Adipocyte (in vitro differentiated cells): ENCODE data around the gene LRIT2.

Experiments used
- DNase-seq: peaks from one replicate; pipeline ENCODE4 v3.0.0-alpha.2; 2015; ENCODE audit warnings: low read depth
- H3K27me3 ChIP-seq: replicated peaks from 2 replicates; pipeline ENCODE4 v1.7.0; 2013; ENCODE audit warnings: mild to moderate bottlenecking, low read length, moderate library complexity; ENCODE audit not compliant: control insufficient read depth, insufficient read depth
- H3K36me3 ChIP-seq: 2 replicates; pipeline ENCODE4 v1.7.0; 2013; ENCODE audit warnings: low read length, mild to moderate bottlenecking, moderate library complexity; ENCODE audit not compliant: control insufficient read depth, insufficient read depth, severe bottlenecking
- H3K4me1 ChIP-seq: 2 replicates; pipeline ENCODE4 v1.7.0; 2013; ENCODE audit warnings: mild to moderate bottlenecking, low read length, moderate library complexity; ENCODE audit not compliant: control insufficient read depth, insufficient read depth
- H3K4me3 ChIP-seq: 2 replicates; pipeline ENCODE4 v1.7.0; 2013; ENCODE audit warnings: mild to moderate bottlenecking, low read length, moderate library complexity
- H3K9ac ChIP-seq: 2 replicates; pipeline ENCODE4 v1.7.0; 2013; ENCODE audit warnings: mild to moderate bottlenecking, low read length, moderate library complexity
- H3K9me3 ChIP-seq: 2 replicates; pipeline ENCODE4 v1.7.0; 2013; ENCODE audit warnings: mild to moderate bottlenecking, low read length, moderate library complexity; ENCODE audit not compliant: control insufficient read depth

LRIT2 gene

DNA sequence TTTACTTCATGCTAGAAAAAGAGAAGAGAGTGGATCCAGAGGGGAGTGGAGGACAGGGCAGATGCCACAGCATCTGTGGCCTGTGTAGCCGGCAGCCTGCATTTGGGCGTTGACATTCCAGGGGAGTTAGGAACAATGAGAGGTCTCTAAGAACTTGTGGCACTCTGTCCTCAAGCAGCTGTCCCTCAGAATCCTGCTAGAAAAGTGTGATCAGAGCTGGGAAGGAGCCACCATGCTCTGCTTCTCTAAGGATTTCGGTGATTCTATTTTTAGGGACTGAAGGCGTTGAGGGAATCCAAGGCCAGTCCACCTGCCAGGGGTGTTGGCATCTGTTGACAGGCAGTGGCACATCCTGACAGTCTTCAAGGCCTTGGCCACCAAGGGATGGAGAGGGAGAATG is 7.6 kb downstream of the LRIT2 start:
- Histone ChIP-seq H3K9me3 (peaks cover 3% of the 10 kb centered on the region), H3K36me3 (no peaks in the 10 kb centered on the region), H3K4me1 (no peaks in the 10 kb centered on the region), H3K27me3 (peaks cover 43% of the 10 kb centered on the region), H3K9ac (no peak overlapping the region), H3K4me3 (no peak overlapping the region)
- DNase-seq, result no peak

DNA sequence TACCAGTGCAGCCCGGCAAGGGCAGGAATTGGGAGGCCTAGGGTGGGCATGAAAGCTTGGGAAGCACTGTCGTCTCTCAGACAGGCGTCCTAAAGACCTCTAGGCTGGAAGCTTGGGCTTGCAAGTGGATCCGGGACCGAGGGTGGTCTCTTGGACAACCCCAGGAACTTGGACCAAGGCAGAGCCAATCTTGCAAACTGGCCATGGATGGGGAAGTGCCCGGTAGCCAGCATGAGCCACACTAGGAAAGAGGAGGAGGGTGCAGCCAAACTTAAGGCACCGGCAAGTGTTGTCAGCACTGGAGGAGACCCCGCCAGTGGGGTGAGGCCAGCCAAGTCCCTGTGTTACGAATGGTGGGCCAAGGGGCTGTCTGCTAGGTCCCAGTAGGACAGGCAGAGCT is 8.5 kb downstream of the LRIT2 start:
- no peak for DNase-seq
- Histone ChIP-seq H3K9ac (no peak overlapping the region), H3K27me3 (peaks cover 42% of the 10 kb centered on the region), H3K36me3 (no peaks in the 10 kb centered on the region), H3K9me3 (peaks cover 3% of the 10 kb centered on the region), H3K4me3 (no peak overlapping the region), H3K4me1 (no peaks in the 10 kb centered on the region)

DNA sequence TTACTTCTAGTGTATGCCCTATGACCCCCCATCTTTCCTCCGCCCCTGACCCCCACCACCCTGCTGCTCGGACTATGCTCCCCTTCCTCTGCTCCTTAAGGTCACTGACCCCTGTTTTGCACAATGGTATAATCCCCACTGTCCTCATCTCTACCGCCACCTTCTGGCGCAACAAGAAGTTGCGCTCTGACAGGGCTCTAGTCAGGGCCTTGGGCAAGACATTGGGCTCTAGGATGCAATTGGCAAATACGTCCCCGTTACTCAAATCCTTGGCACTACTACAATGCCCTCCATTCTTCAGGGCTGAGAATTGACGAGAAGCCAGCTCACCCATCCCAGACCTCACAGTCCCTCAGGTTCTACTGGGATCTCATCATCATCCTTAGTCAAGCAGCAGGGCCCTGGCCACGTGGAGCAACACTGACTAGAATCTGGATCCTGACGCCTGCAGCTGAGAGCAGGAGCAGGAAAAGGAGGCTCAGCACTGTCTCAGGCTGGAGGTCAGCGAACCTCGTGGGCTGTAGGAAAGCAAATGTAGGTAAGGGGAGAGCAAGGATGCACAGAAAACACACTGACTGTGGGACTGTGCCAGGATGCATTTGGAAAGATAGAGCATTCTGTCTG is 10.6 kb downstream of the LRIT2 start:
- no peak for DNase-seq
- Histone ChIP-seq H3K27me3 (peaks cover 47% of the 10 kb centered on the region), H3K9ac (no peak overlapping the region), H3K9me3 (peaks cover 2% of the 10 kb centered on the region), H3K36me3 (no peaks in the 10 kb centered on the region), H3K4me1 (no peaks in the 10 kb centered on the region), H3K4me3 (no peak overlapping the region)

DNA sequence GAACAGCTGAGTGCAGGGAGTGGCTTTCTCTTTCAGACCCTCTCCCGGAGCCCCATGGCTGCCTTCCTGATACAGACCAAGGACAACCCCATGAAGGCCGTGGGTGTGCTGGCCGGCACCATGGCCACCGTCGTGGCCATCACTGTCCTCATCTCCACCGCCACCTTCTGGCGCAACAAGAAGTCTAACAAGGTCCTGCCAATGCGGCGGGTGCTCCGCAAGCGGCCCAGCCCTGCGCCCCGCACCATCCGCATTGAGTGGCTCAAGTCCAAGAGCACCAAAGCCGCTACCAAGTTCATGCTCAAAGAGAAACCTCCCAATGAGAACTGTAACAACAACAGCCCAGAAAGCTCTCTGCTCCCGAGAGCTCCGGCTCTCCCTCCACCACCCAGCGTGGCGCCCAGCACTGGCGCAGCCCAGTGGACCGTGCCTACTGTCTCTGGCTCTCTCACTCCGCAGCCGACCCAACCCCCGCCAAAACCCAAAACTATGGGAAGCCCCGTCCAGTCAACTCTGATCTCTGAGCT is 11.2 kb downstream of the LRIT2 start:
- Histone ChIP-seq H3K36me3 (no peaks in the 10 kb centered on the region), H3K4me1 (no peaks in the 10 kb centered on the region), H3K4me3 (no peak overlapping the region), H3K9me3 (no peaks in the 10 kb centered on the region), H3K27me3 (peaks cover 42% of the 10 kb centered on the region), H3K9ac (no peak overlapping the region)
- no peak for DNase-seq

DNA sequence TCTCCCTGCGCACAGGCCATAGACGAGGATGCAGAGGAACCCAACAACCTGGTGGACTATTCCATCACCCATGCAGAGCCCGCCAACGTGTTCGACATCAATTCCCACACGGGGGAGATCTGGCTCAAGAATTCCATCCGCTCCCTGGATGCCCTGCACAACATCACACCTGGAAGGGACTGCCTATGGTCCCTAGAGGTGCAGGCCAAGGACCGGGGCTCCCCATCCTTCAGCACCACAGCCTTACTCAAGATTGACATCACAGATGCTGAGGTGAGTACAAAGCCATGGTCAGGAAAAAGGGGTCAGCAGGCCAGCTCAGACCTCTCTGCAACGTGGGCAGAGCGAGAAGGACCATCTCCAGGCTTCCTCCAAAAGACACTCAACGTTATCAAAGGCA is 12.3 kb downstream of the LRIT2 start:
- no peaks in the 10 kb centered on the region for H3K9me3 ChIP-seq
- no peaks in the 10 kb centered on the region for H3K36me3 ChIP-seq
- peaks cover 48% of the 10 kb centered on the region for H3K27me3 ChIP-seq
- no peaks in the 10 kb centered on the region for H3K4me1 ChIP-seq
- no peak overlapping the region for H3K9ac ChIP-seq
- DNase-seq, result no peak
- H3K4me3 ChIP-seq, result no peak overlapping the region

DNA sequence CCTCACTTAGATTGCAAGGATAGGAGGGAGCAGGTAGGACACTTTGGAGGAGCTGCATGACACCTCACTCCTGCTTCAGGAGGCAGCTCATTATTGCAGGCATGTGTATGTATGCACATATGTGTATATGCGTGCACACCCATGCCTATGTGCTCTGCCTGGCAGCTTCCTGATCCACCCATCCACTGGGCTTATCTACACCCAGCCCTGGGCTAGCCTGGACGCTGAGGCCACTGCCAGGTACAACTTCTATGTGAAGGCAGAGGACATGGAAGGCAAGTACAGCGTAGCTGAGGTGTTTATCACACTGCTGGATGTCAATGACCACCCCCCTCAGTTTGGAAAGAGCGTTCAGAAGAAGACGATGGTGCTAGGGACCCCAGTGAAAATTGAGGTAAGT is 13.3 kb downstream of the LRIT2 start:
- DNase-seq, result no peak
- Histone ChIP-seq H3K27me3 (peaks cover 53% of the 10 kb centered on the region), H3K4me1 (no peaks in the 10 kb centered on the region), H3K36me3 (no peaks in the 10 kb centered on the region), H3K9ac (no peak overlapping the region), H3K9me3 (no peaks in the 10 kb centered on the region), H3K4me3 (no peak overlapping the region)

DNA sequence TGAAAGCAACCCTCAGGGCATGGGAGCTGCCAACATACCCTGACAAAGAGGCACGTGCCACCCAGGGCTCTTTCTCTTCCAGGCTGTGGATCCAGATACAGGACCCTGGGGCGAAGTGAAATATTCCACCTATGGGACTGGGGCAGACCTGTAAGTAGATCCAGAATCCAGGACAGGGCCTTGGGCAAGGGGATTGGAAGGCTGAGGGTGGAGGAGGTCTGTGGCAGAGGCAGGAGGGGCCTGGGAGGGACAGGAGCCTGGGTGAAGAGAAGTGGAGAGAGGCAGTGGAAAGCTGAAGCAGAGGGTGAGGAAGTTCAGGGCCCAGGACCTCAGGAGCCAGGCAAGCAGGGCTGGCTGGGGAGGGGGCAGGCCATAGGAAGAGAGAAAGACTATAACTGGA is 13.8 kb downstream of the LRIT2 start:
- H3K9me3 ChIP-seq, result no peaks in the 10 kb centered on the region
- no peak overlapping the region for H3K4me3 ChIP-seq
- no peak for DNase-seq
- no peaks in the 10 kb centered on the region for H3K4me1 ChIP-seq
- H3K9ac ChIP-seq, result no peak overlapping the region
- H3K27me3 ChIP-seq, result peaks cover 55% of the 10 kb centered on the region
- H3K36me3 ChIP-seq, result no peaks in the 10 kb centered on the region

DNA sequence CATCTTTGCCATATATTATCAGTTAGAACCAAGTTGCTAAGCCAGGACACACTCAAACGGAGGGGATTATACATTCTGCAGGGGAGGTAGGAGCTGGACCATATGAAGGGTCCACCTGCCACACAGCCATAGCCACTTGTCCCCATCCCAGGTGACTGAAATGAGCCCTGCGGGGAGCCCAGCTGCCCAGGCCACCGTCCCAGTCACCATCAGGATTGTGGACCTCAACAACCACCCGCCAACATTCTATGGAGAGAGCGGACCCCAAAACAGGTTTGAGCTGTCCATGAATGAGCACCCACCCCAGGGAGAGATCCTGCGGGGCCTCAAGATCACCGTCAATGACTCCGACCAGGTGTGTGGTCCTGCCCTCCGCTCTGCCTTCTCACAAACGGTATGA is 17.3 kb downstream of the LRIT2 start:
- Histone ChIP-seq H3K4me1 (no peaks in the 10 kb centered on the region), H3K9me3 (no peaks in the 10 kb centered on the region), H3K36me3 (no peaks in the 10 kb centered on the region), H3K27me3 (peaks cover 41% of the 10 kb centered on the region), H3K4me3 (no peak overlapping the region), H3K9ac (no peak overlapping the region)
- DNase-seq, result no peak

DNA sequence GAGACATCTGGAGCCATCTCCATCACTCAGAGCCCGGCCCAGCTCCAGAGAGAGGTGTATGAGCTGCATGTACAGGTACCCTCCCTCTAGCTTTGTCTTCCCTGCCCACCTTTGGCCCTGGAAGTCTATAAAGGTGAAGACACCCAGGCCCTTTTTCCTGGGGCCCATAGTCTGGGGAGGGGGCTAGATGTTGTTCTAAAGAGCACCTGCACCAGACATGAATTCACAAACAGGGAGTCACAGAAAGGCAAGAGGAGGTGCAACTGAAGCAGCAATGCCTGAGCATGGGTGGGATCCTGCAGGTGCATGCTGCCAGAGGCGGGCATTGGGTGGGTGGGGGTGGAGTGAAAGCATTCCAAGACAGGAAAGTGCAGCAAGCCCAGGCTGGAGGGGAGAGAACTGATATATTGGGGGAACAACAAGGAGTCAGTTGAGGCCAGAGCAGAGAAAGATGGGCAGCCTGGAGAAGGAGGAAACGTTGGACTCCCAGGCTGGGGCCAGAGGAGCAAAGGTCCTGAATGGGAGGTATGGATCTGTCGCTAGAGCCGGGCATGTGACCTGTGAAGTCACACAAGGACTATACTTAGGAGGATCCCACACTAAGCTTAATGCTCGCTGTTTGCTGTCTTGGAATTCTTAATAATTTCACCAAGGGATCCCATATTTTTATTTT is 19.4 kb downstream of the LRIT2 start:
- Histone ChIP-seq H3K4me3 (no peak overlapping the region), H3K4me1 (no peaks in the 10 kb centered on the region), H3K9ac (no peak overlapping the region), H3K9me3 (no peaks in the 10 kb centered on the region), H3K27me3 (peaks cover 44% of the 10 kb centered on the region), H3K36me3 (no peaks in the 10 kb centered on the region)
- DNase-seq, result no peak

DNA sequence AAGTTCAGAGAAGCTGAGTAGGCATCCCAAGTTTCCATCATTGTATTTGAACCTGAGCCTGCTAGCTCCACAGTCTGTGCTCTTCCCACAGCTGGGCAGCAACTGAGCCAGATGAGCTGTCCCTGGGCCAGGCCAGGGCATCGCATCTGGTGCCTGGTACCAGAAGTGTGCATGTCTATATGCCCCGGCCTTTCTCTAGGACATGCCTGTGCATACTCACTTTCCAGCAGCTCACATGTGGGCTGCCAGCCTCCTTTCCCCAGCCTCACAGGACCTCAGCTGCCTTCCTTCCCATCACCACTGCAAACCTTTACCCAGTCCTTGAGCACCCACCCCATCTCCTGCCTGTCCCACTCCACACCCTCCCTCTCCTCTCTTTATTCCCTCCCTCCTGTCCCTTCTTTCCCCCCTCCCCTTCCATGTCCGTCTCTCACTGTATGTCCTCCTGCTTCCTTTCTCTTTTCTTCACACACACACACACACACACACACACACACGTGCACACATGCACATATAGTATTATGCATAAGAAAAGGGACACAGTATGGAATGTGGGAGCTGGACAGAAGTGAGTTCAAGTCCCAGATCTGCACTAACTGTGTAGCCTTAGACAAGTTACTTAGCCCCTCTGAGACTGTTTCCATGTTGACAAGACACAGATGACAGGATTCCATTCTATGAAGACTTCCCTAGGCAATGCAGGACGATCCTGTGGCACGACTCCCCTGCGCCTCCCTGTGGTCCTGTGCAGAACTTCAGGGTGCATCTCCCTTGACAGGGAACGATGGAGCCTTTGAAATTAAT is 20.1 kb downstream of the LRIT2 start:
- Histone ChIP-seq H3K4me1 (no peaks in the 10 kb centered on the region), H3K4me3 (no peak overlapping the region), H3K9ac (no peak overlapping the region), H3K36me3 (no peaks in the 10 kb centered on the region), H3K27me3 (peaks cover 47% of the 10 kb centered on the region), H3K9me3 (no peaks in the 10 kb centered on the region)
- peak; percentile 39 for DNase-seq

DNA sequence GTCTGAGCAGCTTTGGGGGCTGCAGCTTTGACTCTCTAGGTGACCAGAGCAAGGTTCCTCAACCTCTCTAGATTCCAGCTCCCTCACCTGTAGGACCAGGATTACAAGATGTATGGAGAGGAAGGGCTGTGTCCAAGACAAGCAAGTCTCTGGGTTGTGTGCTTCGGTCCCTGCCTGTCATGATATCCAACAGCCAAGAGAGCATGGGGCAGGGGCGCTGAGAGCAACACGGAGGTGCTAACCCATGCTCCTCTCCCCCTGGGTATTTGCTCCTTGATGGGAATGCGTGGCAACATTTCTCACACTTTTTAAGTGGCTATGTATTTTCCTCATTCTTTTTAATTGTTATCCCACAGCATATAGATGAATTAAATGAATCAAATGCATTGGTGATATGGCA is 20.7 kb downstream of the LRIT2 start:
- Histone ChIP-seq H3K36me3 (no peaks in the 10 kb centered on the region), H3K4me3 (no peak overlapping the region), H3K27me3 (peaks cover 49% of the 10 kb centered on the region), H3K9me3 (no peaks in the 10 kb centered on the region), H3K4me1 (no peaks in the 10 kb centered on the region), H3K9ac (no peak overlapping the region)
- no peak for DNase-seq
